Ishikawa (cell line): ENCODE data around the gene SLC9A7.

Experiments used
- CEBPB ChIP-seq: IDR thresholded peaks from 2 replicates; pipeline ENCODE4 v1.6.1; 2012
- CREB1 ChIP-seq: IDR thresholded peaks from 2 replicates; pipeline ENCODE4 v1.6.1; 2012; ENCODE audit warnings: low read depth
- EGR1 ChIP-seq: IDR thresholded peaks from 2 replicates; pipeline ENCODE4 v1.6.1; 2012
- EP300 ChIP-seq: IDR thresholded peaks from 2 replicates; pipeline ENCODE4 v1.6.1; 2012; ENCODE audit warnings: borderline replicate concordance
- FOXM1 ChIP-seq: IDR thresholded peaks from 2 replicates; pipeline ENCODE4 v1.6.1; 2012; ENCODE audit warnings: low read depth, borderline replicate concordance
- MAX ChIP-seq: IDR thresholded peaks from 2 replicates; pipeline ENCODE4 v1.6.1; 2012
- NFIC ChIP-seq: IDR thresholded peaks from 2 replicates; pipeline ENCODE4 v1.6.1; 2012
- RAD21 ChIP-seq: IDR thresholded peaks from 2 replicates; pipeline ENCODE4 v1.6.1; 2012; ENCODE audit warnings: low read depth
- REST ChIP-seq: IDR thresholded peaks from 2 replicates; pipeline ENCODE4 v1.6.1; 2012; ENCODE audit warnings: low read depth, mild to moderate bottlenecking
- TAF1 ChIP-seq: IDR thresholded peaks from 2 replicates; pipeline ENCODE4 v1.6.1; 2012; ENCODE audit warnings: low read depth, mild to moderate bottlenecking
- TCF12 ChIP-seq: IDR thresholded peaks from 2 replicates; pipeline ENCODE4 v1.6.1; 2012; ENCODE audit warnings: low read depth
- TEAD4 ChIP-seq: IDR thresholded peaks from 2 replicates; pipeline ENCODE4 v1.6.1; 2012
- USF1 ChIP-seq: IDR thresholded peaks from 2 replicates; pipeline ENCODE4 v1.6.1; 2012
- YY1 ChIP-seq: IDR thresholded peaks from 2 replicates; pipeline ENCODE4 v1.6.1; 2012; ENCODE audit warnings: low read depth
- ZBTB7A ChIP-seq: IDR thresholded peaks from 2 replicates; pipeline ENCODE4 v1.6.1; 2012; ENCODE audit warnings: low read depth

SLC9A7 gene

GRCh38 chrX:46575586-46575985 lies 183.3 kb downstream of the SLC9A7 start:
- TF ChIP-seq MAX (no peak), TEAD4 (no peak), TAF1 (no peak), REST (no peak), USF1 (no peak), TCF12 (no peak), CEBPB (no peak)

- TF ChIP-seq REST (no peak), TEAD4 (no peak), RAD21 (no peak), NFIC (no peak), CEBPB (no peak), MAX (no peak), TAF1 (no peak), ZBTB7A (no peak), EGR1 (no peak), TCF12 (no peak)
These were observed 184.0 kb downstream of the SLC9A7 start for GRCh38 chrX:46574774-46575381.

- TF ChIP-seq MAX (peak; percentile 53), TEAD4 (no peak)
These were observed 184.8 kb downstream of the SLC9A7 start for GRCh38 chrX:46573892-46574773.

GRCh38 chrX:46573331-46573891 lies 185.5 kb downstream of the SLC9A7 start, which contains the start of gene CHST7:
Gene CHST7, plus strand, starts transcription at chrX:46573765. Its CDS starts 167 bp downstream, at chrX:46573932.
- no peak for TF ChIP-seq YY1
- TF ChIP-seq CREB1, result no peak
- TF ChIP-seq TAF1, result no peak
- TF ChIP-seq ZBTB7A, result no peak
- peak; percentile 61 for TF ChIP-seq RAD21
- no peak for TF ChIP-seq TCF12
- TF ChIP-seq NFIC, result no peak
- TF ChIP-seq FOXM1, result no peak

- TF ChIP-seq EP300 (no peak), TAF1 (no peak), NFIC (no peak), RAD21 (no peak), YY1 (no peak), CREB1 (no peak), EGR1 (no peak), TCF12 (no peak), ZBTB7A (no peak), USF1 (no peak), REST (no peak)
These were observed 186.5 kb downstream of the SLC9A7 start for GRCh38 chrX:46572340-46572936.
